ENCODE measurements around the gene SNAP29.

The SNAP29 gene

GRCh38 chr22:20840646-20841371 lies 18.0 kb upstream of the SNAP29 start:
- Histone ChIP-seq H3K27ac (ENCODE audit: low read length, poor library complexity, severe bottlenecking) (no peak overlapping the region), H3K9ac (ENCODE audit: low read length) (no peak overlapping the region), H3K27me3 (ENCODE audit: control insufficient read depth in 1 of 2, insufficient read depth in 1 of 2, low read length in 2 of 2) (no peaks in the 10 kb centered on the region), H4K91ac (ENCODE audit: low read length) (no peak overlapping the region), H3K79me1 (replicated peaks; ENCODE audit: low read length, poor library complexity, severe bottlenecking) (peaks cover 29% of the 10 kb centered on the region), H3K18ac (ENCODE audit: low read depth in 1 of 2, low read length in 2 of 2) (no peak overlapping the region), H3K14ac (ENCODE audit: low read length in 2 of 2) (no peak overlapping the region), H2BK120ac (ENCODE audit: low read depth, low read length) (no peak overlapping the region), H3K4me1 (ENCODE audit: control insufficient read depth, insufficient read depth, low read depth, low read length) (peaks cover 3% of the 10 kb centered on the region), H2AK5ac (ENCODE audit: low read length, severe bottlenecking) (no peak overlapping the region), H3K4me2 (ENCODE audit: low read length, poor library complexity, severe bottlenecking) (no peak overlapping the region), H2BK12ac (ENCODE audit: low read length in 2 of 2) (no peak overlapping the region), H3K9me3 (ENCODE audit: control insufficient read depth, low read length) (no peaks in the 10 kb centered on the region), H3K23ac (ENCODE audit: low read length in 2 of 2) (no peak overlapping the region), H2AFZ (ENCODE audit: low read depth, low read length) (no peak overlapping the region), H3K4ac (ENCODE audit: low read depth in 1 of 2, low read length in 2 of 2) (no peak overlapping the region), H3K4me3 (ENCODE audit: insufficient read depth in 1 of 2, low read depth in 1 of 2, low read length in 2 of 2) (no peak overlapping the region), H3K36me3 (ENCODE audit: control insufficient read depth in 1 of 2, insufficient read depth in 2 of 2, low read depth in 1 of 2, low read length in 2 of 2) (no peaks in the 10 kb centered on the region), H4K8ac (ENCODE audit: low read length) (no peak overlapping the region), H2BK5ac (ENCODE audit: low read depth, low read length, poor library complexity, severe bottlenecking) (no peak overlapping the region), H2BK15ac (ENCODE audit: low read depth, poor library complexity, severe bottlenecking) (no peak overlapping the region)
- 77% methylated on average over 8 of the region's 8 CpGs for WGBS
- no peak for DNase-seq

- Histone ChIP-seq H3K23ac (ENCODE audit: low read length in 2 of 2) (no peak overlapping the region), H2AK5ac (ENCODE audit: low read length, severe bottlenecking) (no peak overlapping the region), H3K4me1 (ENCODE audit: control insufficient read depth, insufficient read depth, low read depth, low read length) (no peaks in the 10 kb centered on the region), H3K4me3 (ENCODE audit: insufficient read depth in 1 of 2, low read depth in 1 of 2, low read length in 2 of 2) (no peak overlapping the region), H2BK5ac (ENCODE audit: low read depth, low read length, poor library complexity, severe bottlenecking) (no peak overlapping the region), H3K18ac (ENCODE audit: low read depth in 1 of 2, low read length in 2 of 2) (no peak overlapping the region), H3K36me3 (ENCODE audit: control insufficient read depth in 1 of 2, insufficient read depth in 2 of 2, low read depth in 1 of 2, low read length in 2 of 2) (no peaks in the 10 kb centered on the region), H3K27ac (ENCODE audit: low read length, poor library complexity, severe bottlenecking) (no peak overlapping the region), H3K4ac (ENCODE audit: low read depth in 1 of 2, low read length in 2 of 2) (no peak overlapping the region), H3K14ac (ENCODE audit: low read length in 2 of 2) (no peak overlapping the region), H4K91ac (ENCODE audit: low read length) (no peak overlapping the region), H3K79me1 (replicated peaks; ENCODE audit: low read length, poor library complexity, severe bottlenecking) (peaks cover 27% of the 10 kb centered on the region), H3K9me3 (ENCODE audit: control insufficient read depth, low read length) (no peaks in the 10 kb centered on the region), H3K27me3 (ENCODE audit: control insufficient read depth in 1 of 2, insufficient read depth in 1 of 2, low read length in 2 of 2) (no peaks in the 10 kb centered on the region), H3K4me2 (ENCODE audit: low read length, poor library complexity, severe bottlenecking) (no peak overlapping the region), H2BK12ac (ENCODE audit: low read length in 2 of 2) (no peak overlapping the region), H2AFZ (ENCODE audit: low read depth, low read length) (no peak overlapping the region), H4K8ac (ENCODE audit: low read length) (no peak overlapping the region), H3K9ac (ENCODE audit: low read length) (no peak overlapping the region), H2BK15ac (ENCODE audit: low read depth, poor library complexity, severe bottlenecking) (no peak overlapping the region), H2BK120ac (ENCODE audit: low read depth, low read length) (no peak overlapping the region)
- WGBS, result 85% methylated on average over 1 of the region's 2 CpGs
- DNase-seq, result no peak
These were observed 15.3 kb upstream of the SNAP29 start for GRCh38 chr22:20843501-20843900.

- Histone ChIP-seq H3K79me1 (replicated peaks; ENCODE audit: low read length, poor library complexity, severe bottlenecking) (peaks cover 26% of the 10 kb centered on the region), H3K4me2 (ENCODE audit: low read length, poor library complexity, severe bottlenecking) (no peak overlapping the region), H4K91ac (ENCODE audit: low read length) (no peak overlapping the region), H3K4me1 (ENCODE audit: control insufficient read depth, insufficient read depth, low read depth, low read length) (no peaks in the 10 kb centered on the region), H3K14ac (ENCODE audit: low read length in 2 of 2) (no peak overlapping the region), H2BK12ac (ENCODE audit: low read length in 2 of 2) (no peak overlapping the region), H3K27ac (ENCODE audit: low read length, poor library complexity, severe bottlenecking) (no peak overlapping the region), H2BK15ac (ENCODE audit: low read depth, poor library complexity, severe bottlenecking) (no peak overlapping the region), H3K27me3 (ENCODE audit: control insufficient read depth in 1 of 2, insufficient read depth in 1 of 2, low read length in 2 of 2) (no peaks in the 10 kb centered on the region), H4K8ac (ENCODE audit: low read length) (no peak overlapping the region), H2BK120ac (ENCODE audit: low read depth, low read length) (no peak overlapping the region), H3K4ac (ENCODE audit: low read depth in 1 of 2, low read length in 2 of 2) (no peak overlapping the region), H2AFZ (ENCODE audit: low read depth, low read length) (no peak overlapping the region), H3K9ac (ENCODE audit: low read length) (no peak overlapping the region), H2BK5ac (ENCODE audit: low read depth, low read length, poor library complexity, severe bottlenecking) (no peak overlapping the region), H3K23ac (ENCODE audit: low read length in 2 of 2) (no peak overlapping the region), H3K18ac (ENCODE audit: low read depth in 1 of 2, low read length in 2 of 2) (no peak overlapping the region), H2AK5ac (ENCODE audit: low read length, severe bottlenecking) (no peak overlapping the region), H3K9me3 (ENCODE audit: control insufficient read depth, low read length) (no peaks in the 10 kb centered on the region), H3K4me3 (ENCODE audit: insufficient read depth in 1 of 2, low read depth in 1 of 2, low read length in 2 of 2) (no peak overlapping the region), H3K36me3 (ENCODE audit: control insufficient read depth in 1 of 2, insufficient read depth in 2 of 2, low read depth in 1 of 2, low read length in 2 of 2) (no peaks in the 10 kb centered on the region)
- no peak for DNase-seq
- 98% methylated on average over 4 of the region's 5 CpGs for WGBS
These were observed 14.5 kb upstream of the SNAP29 start for GRCh38 chr22:20844055-20845037.

GRCh38 chr22:20847318-20847822 lies 11.4 kb upstream of the SNAP29 start:
- 96% methylated on average over 2 of the region's 2 CpGs for WGBS
- no peak overlapping the region for H3K9ac ChIP-seq (ENCODE audit: low read length)
- H3K79me1 ChIP-seq (replicated peaks; ENCODE audit: low read length, poor library complexity, severe bottlenecking), result peaks cover 32% of the 10 kb centered on the region
- no peak overlapping the region for H2BK120ac ChIP-seq (ENCODE audit: low read depth, low read length)
- no peak for DNase-seq
- no peaks in the 10 kb centered on the region for H3K36me3 ChIP-seq (ENCODE audit: control insufficient read depth in 1 of 2, insufficient read depth in 2 of 2, low read depth in 1 of 2, low read length in 2 of 2)
- no peak overlapping the region for H2AFZ ChIP-seq (ENCODE audit: low read depth, low read length)
- H3K27ac ChIP-seq (ENCODE audit: low read length, poor library complexity, severe bottlenecking), result no peak overlapping the region
- no peak overlapping the region for H3K14ac ChIP-seq (ENCODE audit: low read length in 2 of 2)
- H3K23ac ChIP-seq (ENCODE audit: low read length in 2 of 2), result no peak overlapping the region
- H3K4me2 ChIP-seq (ENCODE audit: low read length, poor library complexity, severe bottlenecking), result no peak overlapping the region
- H3K4ac ChIP-seq (ENCODE audit: low read depth in 1 of 2, low read length in 2 of 2), result no peak overlapping the region
- H2BK5ac ChIP-seq (ENCODE audit: low read depth, low read length, poor library complexity, severe bottlenecking), result no peak overlapping the region
- no peak overlapping the region for H4K8ac ChIP-seq (ENCODE audit: low read length)
- H3K4me3 ChIP-seq (ENCODE audit: insufficient read depth in 1 of 2, low read depth in 1 of 2, low read length in 2 of 2), result no peak overlapping the region
- peaks cover 2% of the 10 kb centered on the region for H3K4me1 ChIP-seq (ENCODE audit: control insufficient read depth, insufficient read depth, low read depth, low read length)
- H4K91ac ChIP-seq (ENCODE audit: low read length), result no peak overlapping the region
- no peak overlapping the region for H2AK5ac ChIP-seq (ENCODE audit: low read length, severe bottlenecking)
- H3K18ac ChIP-seq (ENCODE audit: low read depth in 1 of 2, low read length in 2 of 2), result no peak overlapping the region
- no peaks in the 10 kb centered on the region for H3K27me3 ChIP-seq (ENCODE audit: control insufficient read depth in 1 of 2, insufficient read depth in 1 of 2, low read length in 2 of 2)
- H2BK12ac ChIP-seq (ENCODE audit: low read length in 2 of 2), result no peak overlapping the region
- H3K9me3 ChIP-seq (ENCODE audit: control insufficient read depth, low read length), result no peaks in the 10 kb centered on the region
- H2BK15ac ChIP-seq (ENCODE audit: low read depth, poor library complexity, severe bottlenecking), result no peak overlapping the region
